ENCODE results near the gene GATA5.

Gene GATA5

GRCh38 chr20:62418709-62419487 lies 56.9 kb downstream of the GATA5 start:
- no peak for DNase-seq

- no peak for DNase-seq
Observed at GRCh38 chr20:62417981-62418708, 57.6 kb downstream of the GATA5 start.

GRCh38 chr20:62416651-62417637 lies 58.9 kb downstream of the GATA5 start:
- DNase-seq: no peak

- no peak for DNase-seq
Observed at GRCh38 chr20:62415354-62416111, 60.3 kb downstream of the GATA5 start.

GRCh38 chr20:62413896-62414481 lies 61.8 kb downstream of the GATA5 start:
- no peak for DNase-seq
